Brain microvascular endothelial cell (primary cell): Measurements from ENCODE around the gene GRID1.

Experiments
- DNase-seq: peaks from one replicate; pipeline ENCODE4 v3.0.0-alpha.2; 2020
- H3K27ac ChIP-seq: fragments of 250-450 bp; sonication (Bioruptor Pico); 2 replicates; pipeline ENCODE4 v1.5.1; 2020; ENCODE audit warnings: mild to moderate bottlenecking, moderate library complexity
- H3K27me3 ChIP-seq: fragments of 250-450 bp; sonication (Bioruptor Pico); replicated peaks from 2 replicates; pipeline ENCODE4 v1.5.1; 2020; ENCODE audit warnings: mild to moderate bottlenecking
- H3K36me3 ChIP-seq: fragments of 250-450 bp; sonication (Bioruptor Pico); replicated peaks from 2 replicates; pipeline ENCODE4 v1.5.1; 2020; ENCODE audit warnings: mild to moderate bottlenecking
- H3K4me3 ChIP-seq: 2 replicates; pipeline ENCODE4 v1.5.1; 2011; ENCODE audit warnings: low read depth, mild to moderate bottlenecking, control low read depth, low read length, moderate library complexity
- CTCF ChIP-seq: IDR thresholded peaks from 2 replicates; pipeline ENCODE4 v1.5.1; 2011; ENCODE audit warnings: low read depth, mild to moderate bottlenecking, moderate library complexity, low read length, control low read depth, inconsistent platforms; ENCODE audit errors: missing control alignments
- in situ Hi-C: cut with HindIII; loops from 2 replicates; pipeline ENCODE4 v1.10.0; 2017; ENCODE audit warnings: low sequenced_read_pairs, low pct_ligation_motif_present

The GRID1 gene

GRCh38 chr10:86107131-86107530 is 259.5 kb downstream of the GRID1 start:
- H3K27ac ChIP-seq, result no peak overlapping the region
- H3K4me3 ChIP-seq, result no peak overlapping the region
- H3K27me3 ChIP-seq, result no peaks in the 10 kb centered on the region
- TF ChIP-seq CTCF, result no peak
- no peaks in the 10 kb centered on the region for H3K36me3 ChIP-seq
- in situ Hi-C loops, result no loop called here
- no peak for DNase-seq

GRCh38 chr10:86106616-86107015 is 260.0 kb downstream of the GRID1 start:
- DNase-seq, result no peak
- Histone ChIP-seq H3K36me3 (no peaks in the 10 kb centered on the region), H3K4me3 (no peak overlapping the region), H3K27ac (no peak overlapping the region), H3K27me3 (no peaks in the 10 kb centered on the region)
- TF ChIP-seq CTCF, result no peak
- in situ Hi-C loops, result no loop called here

GRCh38 chr10:86105640-86106039 is 261.0 kb downstream of the GRID1 start:
- Histone ChIP-seq H3K4me3 (no peak overlapping the region), H3K27ac (no peak overlapping the region), H3K27me3 (no peaks in the 10 kb centered on the region), H3K36me3 (no peaks in the 10 kb centered on the region)
- no peak for TF ChIP-seq CTCF
- no peak for DNase-seq
- in situ Hi-C loops, result no loop called here

GRCh38 chr10:86105181-86105580 is 261.4 kb downstream of the GRID1 start:
- in situ Hi-C loops, result no loop called here
- Histone ChIP-seq H3K4me3 (no peak overlapping the region), H3K36me3 (no peaks in the 10 kb centered on the region), H3K27me3 (no peaks in the 10 kb centered on the region), H3K27ac (no peak overlapping the region)
- no peak for DNase-seq
- no peak for TF ChIP-seq CTCF

- Histone ChIP-seq H3K27ac (no peak overlapping the region), H3K27me3 (no peaks in the 10 kb centered on the region), H3K36me3 (no peaks in the 10 kb centered on the region), H3K4me3 (no peak overlapping the region)
- TF ChIP-seq CTCF, result no peak
- no peak for DNase-seq
- in situ Hi-C loops, result no loop called here
Measured at GRCh38 chr10:86104611-86105145, 261.9 kb downstream of the GRID1 start.

- no peaks in the 10 kb centered on the region for H3K27me3 ChIP-seq
- H3K36me3 ChIP-seq, result no peaks in the 10 kb centered on the region
- DNase-seq, result no peak
- H3K4me3 ChIP-seq, result no peak overlapping the region
- no peak overlapping the region for H3K27ac ChIP-seq
- in situ Hi-C loops, result no loop called here
- TF ChIP-seq CTCF, result no peak
Measured at GRCh38 chr10:86104156-86104555, 262.4 kb downstream of the GRID1 start.
